Mesendoderm (in vitro differentiated cells): ENCODE measurements around the gene TNFSF15. TPM values are rescaled to one million over a fixed set of nuclear protein-coding genes. Genes with fewer than 3 reads are reported as not detected.
A peak's percentile ranks its signal among the peaks of the same experiment; 100 is the strongest.

Source experiments
- DNase-seq: peaks from one replicate; pipeline ENCODE4 v3.0.0; 2013
- H2AK5ac ChIP-seq: 2 replicates; pipeline ENCODE4 v1.6.1; 2013; ENCODE audit warnings: low read length, inconsistent platforms
- H2BK120ac ChIP-seq: 2 replicates; pipeline ENCODE4 v1.6.1; 2013; ENCODE audit warnings: low read depth, mild to moderate bottlenecking, low read length, moderate library complexity, mixed read lengths
- H2BK15ac ChIP-seq: replicated peaks from 2 replicates; pipeline ENCODE4 v1.6.1; 2013; ENCODE audit warnings: low read depth, mild to moderate bottlenecking, moderate library complexity
- H2BK5ac ChIP-seq: 2 replicates; pipeline ENCODE4 v1.6.1; 2013; ENCODE audit warnings: low read length, inconsistent platforms
- H3K18ac ChIP-seq: 2 replicates; pipeline ENCODE4 v1.6.1; 2013; ENCODE audit warnings: mild to moderate bottlenecking, low read length, mixed read lengths
- H3K23ac ChIP-seq: one replicate; pipeline ENCODE4 v1.6.1; 2013; ENCODE audit warnings: low read length
- H3K27ac ChIP-seq: 2 replicates; pipeline ENCODE4 v1.5.1; 2013; ENCODE audit warnings: low read depth, mild to moderate bottlenecking, inconsistent platforms, low read length, moderate library complexity
- H3K27me3 ChIP-seq: 2 replicates; pipeline ENCODE4 v1.6.1; 2013; ENCODE audit warnings: low read length, control low read depth, mild to moderate bottlenecking, inconsistent platforms; ENCODE audit not compliant: insufficient read depth, poor library complexity
- H3K36me3 ChIP-seq: 2 replicates; pipeline ENCODE4 v1.6.1; 2013; ENCODE audit warnings: low read length, inconsistent platforms; ENCODE audit not compliant: control insufficient read depth, insufficient read depth
- H3K4ac ChIP-seq: one replicate; pipeline ENCODE4 v1.6.1; 2013; ENCODE audit warnings: low read depth, mild to moderate bottlenecking, low read length, moderate library complexity
- H3K4me1 ChIP-seq: 2 replicates; pipeline ENCODE4 v1.6.1; 2013; ENCODE audit warnings: low read depth, low read length, inconsistent platforms; ENCODE audit not compliant: control insufficient read depth
- H3K4me2 ChIP-seq: 2 replicates; pipeline ENCODE4 v1.6.1; 2013; ENCODE audit warnings: low read length
- H3K4me3 ChIP-seq: 2 replicates; pipeline ENCODE4 v1.5.1; 2013; ENCODE audit warnings: mild to moderate bottlenecking, low read length
- H3K56ac ChIP-seq: one replicate; pipeline ENCODE4 v1.6.1; 2013; ENCODE audit warnings: low read length
- H3K79me1 ChIP-seq: 2 replicates; pipeline ENCODE4 v1.6.1; 2013; ENCODE audit warnings: low read length, inconsistent platforms
- H3K79me2 ChIP-seq: 2 replicates; pipeline ENCODE4 v1.6.1; 2013; ENCODE audit warnings: mild to moderate bottlenecking, low read length; ENCODE audit not compliant: control insufficient read depth, insufficient read depth
- H3K9ac ChIP-seq: 2 replicates; pipeline ENCODE4 v1.6.1; 2013; ENCODE audit warnings: low read length, inconsistent platforms
- H4K5ac ChIP-seq: one replicate; pipeline ENCODE4 v1.6.1; 2013; ENCODE audit warnings: low read length
- H4K8ac ChIP-seq: one replicate; pipeline ENCODE4 v1.6.1; 2013; ENCODE audit warnings: low read depth, mild to moderate bottlenecking, control low read depth, low read length, moderate library complexity
- whole genome bisulfite sequencing: extraction: QIAGEN DNeasy Blood & Tissue Kit; methylation state at CpG from one replicate; pipeline ENCODE4 v1.1.7; 2013; ENCODE audit warnings: low lambda C conversion rate, missing lambda C conversion rate; ENCODE audit not compliant: insufficient coverage; ENCODE audit errors: extremely low coverage; 5-methylcytosine and 5-hydroxymethylcytosine counted together
- polyA plus RNA-seq, 2 experiments: library from polyadenylated mRNA; stranded (reverse); fragments of 200-250 nt; gene quantifications; one replicate each; pipeline ENCODE4 v1.2.3, GENCODE V29; 2013

The TNFSF15 gene
- polyA plus RNA-seq (2013, experiment 1 of 2): 0.13 TPM
- polyA plus RNA-seq (2013, experiment 2 of 2): 0.11 TPM

DNA sequence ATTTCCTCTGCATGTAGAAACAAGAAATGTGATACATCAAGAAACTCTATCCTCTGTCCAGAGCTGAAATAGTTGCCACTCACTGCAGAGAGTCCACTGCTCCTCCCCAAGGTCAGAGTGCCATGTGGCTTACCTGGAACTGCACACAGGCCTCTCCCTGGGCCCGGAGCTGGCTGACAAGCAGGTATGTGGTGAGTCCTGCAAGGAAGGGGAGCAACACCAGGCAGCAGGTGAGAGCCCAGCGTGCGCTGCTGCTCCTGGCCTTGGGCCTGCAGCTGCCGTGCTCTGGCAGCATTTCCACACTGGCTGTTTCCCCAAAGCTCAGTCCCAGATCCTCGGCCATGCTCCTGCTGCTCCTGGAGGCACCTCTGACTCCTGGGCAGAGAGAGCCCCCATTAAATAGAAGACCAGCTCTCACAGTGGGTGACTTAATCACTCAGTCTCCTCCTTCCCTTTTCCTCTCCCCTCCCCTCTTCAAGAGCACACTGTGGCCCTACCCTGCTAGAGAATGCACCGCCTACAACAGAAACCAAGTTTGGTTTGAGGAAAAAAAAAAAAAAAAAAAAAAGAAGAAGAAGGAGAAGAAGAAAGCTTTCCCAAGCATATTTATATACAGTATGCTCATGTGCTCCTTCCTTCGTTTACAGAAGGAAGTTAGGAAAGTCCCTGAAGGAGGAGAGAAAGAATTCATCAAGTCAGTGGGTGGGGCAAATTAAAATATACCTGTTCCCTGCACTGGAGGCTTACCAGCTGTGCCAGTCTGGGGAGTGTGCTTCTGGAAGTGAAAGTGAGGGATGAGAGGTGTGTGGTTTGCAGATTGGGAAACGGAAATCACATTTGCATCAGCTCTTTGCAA, at the start of gene TNFSF15:
Gene TNFSF15 (minus strand): TSS at position 370 of the 856 bp plus-strand sequence. CDS start 27 bp downstream, at position 343.
- Histone ChIP-seq H3K4me1 (peaks cover 5% of the 10 kb centered on the region), H3K79me1 (no peaks in the 10 kb centered on the region), H4K8ac (no peak within 1 kb of the TSS), H3K18ac (no peak within 1 kb of the TSS), H2BK120ac (no peak within 1 kb of the TSS), H3K27ac (no peak within 1 kb of the TSS), H3K56ac (no peak within 1 kb of the TSS), H3K4me2 (peak within 1 kb of the TSS; percentile 34), H3K4me3 (no peak within 1 kb of the TSS), H2BK5ac (no peak within 1 kb of the TSS), H3K79me2 (no peaks in the 10 kb centered on the region), H4K5ac (no peak within 1 kb of the TSS), H3K9ac (no peak within 1 kb of the TSS), H2BK15ac (no peak within 1 kb of the TSS), H3K4ac (no peak within 1 kb of the TSS), H3K36me3 (no peaks in the 10 kb centered on the region), H3K23ac (no peak within 1 kb of the TSS), H2AK5ac (no peak within 1 kb of the TSS), H3K27me3 (no peaks in the 10 kb centered on the region)
- WGBS: no CpG with 5 or more reads among the region's 8 CpGs
- DNase-seq: peak; percentile 62

- Histone ChIP-seq H3K36me3 (no peaks in the 10 kb centered on the region), H3K79me2 (no peaks in the 10 kb centered on the region), H3K23ac (no peak overlapping the region), H4K8ac (no peak overlapping the region), H3K56ac (no peak overlapping the region), H3K4me2 (no peak overlapping the region), H2BK120ac (no peak overlapping the region), H4K5ac (no peak overlapping the region), H2BK5ac (no peak overlapping the region), H3K4me3 (no peak overlapping the region), H3K79me1 (no peaks in the 10 kb centered on the region), H3K4me1 (peaks cover 7% of the 10 kb centered on the region), H3K9ac (no peak overlapping the region), H3K27ac (no peak overlapping the region), H2AK5ac (no peak overlapping the region), H3K27me3 (no peaks in the 10 kb centered on the region), H3K18ac (no peak overlapping the region), H3K4ac (no peak overlapping the region), H2BK15ac (no peak overlapping the region)
- whole genome bisulfite sequencing: no CpG with 5 or more reads among the region's 2 CpGs
- no peak for DNase-seq
Measured at GRCh38 chr9:114855488-114855887, 49.6 kb upstream of the TNFSF15 start.

DNA sequence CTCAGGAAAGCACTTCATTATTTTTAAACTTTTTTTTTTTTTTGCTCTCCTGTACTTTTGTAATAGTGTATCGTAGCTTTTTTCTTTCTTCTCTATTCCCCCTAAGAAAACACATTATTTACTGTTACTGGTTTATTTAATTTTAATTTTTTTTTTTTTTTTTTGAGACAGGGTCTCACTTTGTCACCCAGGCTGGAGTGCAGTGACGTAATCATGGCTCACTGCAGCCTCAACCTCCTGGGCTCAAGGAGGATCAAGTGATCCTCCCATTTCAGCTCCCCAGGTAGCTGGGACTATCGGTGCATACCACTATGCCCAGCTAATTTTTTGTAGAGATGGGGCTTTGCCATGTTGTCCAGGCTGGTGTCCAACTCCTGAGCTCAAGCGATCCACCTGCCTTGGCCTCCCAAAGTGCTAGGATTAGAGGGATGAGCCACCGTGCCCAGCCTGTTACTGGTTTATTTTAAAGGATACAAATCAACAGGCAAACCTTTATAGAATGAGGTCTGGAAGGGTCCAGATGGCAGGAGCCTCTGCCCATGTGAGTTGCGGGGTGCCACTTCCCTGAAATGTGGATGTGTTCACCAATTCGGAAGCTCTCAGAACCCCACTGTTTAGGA, 49.0 kb upstream of the TNFSF15 start:
- Histone ChIP-seq H3K56ac (no peak overlapping the region), H3K4me3 (no peak overlapping the region)
- WGBS: no CpG with 5 or more reads among the region's 7 CpGs

DNA sequence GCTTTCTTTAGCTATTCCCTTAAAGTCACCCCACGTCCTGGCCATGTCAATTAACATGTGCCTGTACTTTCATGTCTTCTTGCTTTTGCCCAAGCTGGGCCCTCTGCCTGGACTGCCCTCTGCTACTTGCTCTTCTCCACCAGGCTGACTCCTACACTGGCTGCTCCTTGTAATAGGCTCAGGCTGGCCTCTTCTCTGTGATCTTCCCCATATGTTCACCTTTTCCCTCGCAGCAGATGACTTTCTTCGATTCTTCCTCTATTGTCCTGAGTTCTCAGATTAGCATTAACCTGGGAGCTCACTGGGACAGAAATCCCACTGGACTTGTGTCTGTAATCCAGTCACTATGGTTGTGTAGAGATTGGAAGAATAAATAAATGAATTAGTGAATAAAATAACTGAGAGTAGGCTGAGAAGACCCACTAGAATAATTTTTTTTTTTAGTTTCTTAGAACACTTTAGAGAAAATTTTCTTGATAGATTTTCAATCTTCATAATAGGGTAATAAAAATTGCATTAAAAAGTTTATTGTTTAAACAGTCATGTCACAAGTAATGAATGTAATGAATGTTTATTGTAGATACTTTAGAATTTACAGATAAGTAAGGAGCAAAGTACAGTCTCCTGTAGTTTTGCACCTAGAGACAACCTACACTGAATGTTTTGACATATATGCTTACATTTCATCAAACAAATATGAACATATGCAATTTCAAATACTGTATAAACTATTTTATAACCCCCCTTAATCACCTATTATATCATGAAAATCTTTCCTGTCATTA, 47.4 kb upstream of the TNFSF15 start:
- no peaks in the 10 kb centered on the region for H3K79me1 ChIP-seq
- H4K8ac ChIP-seq: no peak overlapping the region
- H3K4ac ChIP-seq: no peak overlapping the region
- H4K5ac ChIP-seq: no peak overlapping the region
- no CpG with 5 or more reads among the region's 3 CpGs for WGBS
- no peaks in the 10 kb centered on the region for H3K79me2 ChIP-seq
- no peaks in the 10 kb centered on the region for H3K27me3 ChIP-seq
- H3K18ac ChIP-seq: no peak overlapping the region
- no peak overlapping the region for H2AK5ac ChIP-seq
- no peak overlapping the region for H3K4me3 ChIP-seq
- no peak overlapping the region for H3K27ac ChIP-seq
- H3K4me1 ChIP-seq: peaks cover 7% of the 10 kb centered on the region
- H3K36me3 ChIP-seq: no peaks in the 10 kb centered on the region
- H3K9ac ChIP-seq: no peak overlapping the region
- H2BK120ac ChIP-seq: no peak overlapping the region
- H3K23ac ChIP-seq: no peak overlapping the region
- no peak for DNase-seq
- no peak overlapping the region for H2BK5ac ChIP-seq
- no peak overlapping the region for H3K4me2 ChIP-seq
- H3K56ac ChIP-seq: no peak overlapping the region
- H2BK15ac ChIP-seq: no peak overlapping the region

More for the DNA sequence above, 49.0 kb upstream of the TNFSF15 start:
- Histone ChIP-seq H3K79me2 (no peaks in the 10 kb centered on the region), H3K18ac (no peak overlapping the region), H3K4me1 (peaks cover 7% of the 10 kb centered on the region), H3K4me2 (no peak overlapping the region), H3K79me1 (no peaks in the 10 kb centered on the region), H3K27me3 (no peaks in the 10 kb centered on the region), H3K23ac (no peak overlapping the region), H3K36me3 (no peaks in the 10 kb centered on the region), H4K8ac (no peak overlapping the region), H3K9ac (no peak overlapping the region), H4K5ac (no peak overlapping the region), H3K27ac (no peak overlapping the region), H2BK120ac (no peak overlapping the region), H3K4ac (no peak overlapping the region), H2AK5ac (no peak overlapping the region), H2BK5ac (no peak overlapping the region), H2BK15ac (no peak overlapping the region)
- no peak for DNase-seq

DNA sequence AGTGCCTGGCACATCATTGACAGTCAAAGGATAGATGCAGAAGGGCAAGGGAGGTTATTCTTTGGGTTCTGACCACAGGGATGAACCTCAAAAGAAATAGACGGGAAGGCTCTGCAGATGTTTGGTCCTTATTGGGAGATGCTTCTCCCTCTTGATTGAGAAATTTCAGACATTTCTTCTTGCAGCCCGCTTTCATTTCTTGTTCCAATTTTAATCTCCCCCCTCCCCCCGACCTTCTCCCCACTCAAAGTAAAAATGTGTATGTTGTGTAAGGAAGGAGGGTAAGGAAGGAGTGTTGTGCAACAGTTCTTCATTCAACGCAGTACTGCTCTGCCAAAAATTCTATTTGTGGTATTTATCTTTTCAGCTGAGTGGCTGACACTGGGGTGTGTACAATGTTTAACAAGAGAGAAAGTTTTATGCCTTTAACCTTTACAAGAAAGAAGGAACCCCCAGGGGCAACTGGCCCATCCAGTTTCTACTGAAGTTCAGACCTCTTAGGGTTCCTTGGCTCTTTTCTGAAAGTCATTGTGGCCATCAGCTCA, 46.3 kb upstream of the TNFSF15 start:
- no peak overlapping the region for H3K18ac ChIP-seq
- H3K4me3 ChIP-seq: no peak overlapping the region
- H3K27ac ChIP-seq: no peak overlapping the region
- H3K9ac ChIP-seq: no peak overlapping the region
- H3K23ac ChIP-seq: no peak overlapping the region
- WGBS: no CpG with 5 or more reads among the region's 4 CpGs
- no peak overlapping the region for H2BK120ac ChIP-seq
- no peak overlapping the region for H3K4ac ChIP-seq
- H3K79me1 ChIP-seq: no peaks in the 10 kb centered on the region
- H3K79me2 ChIP-seq: no peaks in the 10 kb centered on the region
- H3K36me3 ChIP-seq: no peaks in the 10 kb centered on the region
- H2BK5ac ChIP-seq: no peak overlapping the region
- no peak overlapping the region for H4K8ac ChIP-seq
- no peak overlapping the region for H2BK15ac ChIP-seq
- no peak overlapping the region for H2AK5ac ChIP-seq
- H4K5ac ChIP-seq: no peak overlapping the region
- no peak overlapping the region for H3K56ac ChIP-seq
- H3K4me2 ChIP-seq: no peak overlapping the region
- H3K27me3 ChIP-seq: no peaks in the 10 kb centered on the region
- no peak for DNase-seq
- H3K4me1 ChIP-seq: peaks cover 7% of the 10 kb centered on the region
